Measurements from ENCODE around the gene KMT5C. TPM values are rescaled to one million over a fixed set of nuclear protein-coding genes. Genes with fewer than 3 reads are reported as not detected.

KMT5C gene
- total RNA-seq, 1 donor from 2014 or later = 68.4 TPM

GRCh38 chr19:55382522-55383054, 42.9 kb downstream of the KMT5C start:
- peaks cover 4% of the 10 kb centered on the region for H3K36me3 Mint-ChIP-seq (ENCODE audit: insufficient read depth)
- peak overlapping the region; percentile 76 for H3K4me3 Mint-ChIP-seq (ENCODE audit: low read depth)
- peaks cover 20% of the 10 kb centered on the region for H3K27me3 Mint-ChIP-seq
- H3K4me1 Mint-ChIP-seq (ENCODE audit: low read depth) = peaks cover 18% of the 10 kb centered on the region
- no peak for DNase-seq (ENCODE audit: low spot score, unreplicated experiment)
- TF ChIP-seq CTCF (IDR thresholded peaks at IDR 0.05; ENCODE audit: unreplicated experiment) = no peak
- no peak overlapping the region for H3K27ac Mint-ChIP-seq
- no peaks in the 10 kb centered on the region for H3K9me3 Mint-ChIP-seq (ENCODE audit: low read depth)

GRCh38 chr19:55383279-55384130, 43.8 kb downstream of the KMT5C start:
- peak; percentile 62 for DNase-seq (ENCODE audit: low spot score, unreplicated experiment)
- Mint-ChIP-seq H3K27ac (peak overlapping the region; percentile 93), H3K36me3 (ENCODE audit: insufficient read depth) (peaks cover 5% of the 10 kb centered on the region), H3K9me3 (ENCODE audit: low read depth) (no peaks in the 10 kb centered on the region), H3K27me3 (peaks cover 17% of the 10 kb centered on the region), H3K4me1 (ENCODE audit: low read depth) (peaks cover 23% of the 10 kb centered on the region), H3K4me3 (ENCODE audit: low read depth) (peak overlapping the region; percentile 76)
- peak; percentile 18 for TF ChIP-seq CTCF (IDR thresholded peaks at IDR 0.05; ENCODE audit: unreplicated experiment)

- peaks cover 11% of the 10 kb centered on the region for H3K27me3 Mint-ChIP-seq
- H3K4me3 Mint-ChIP-seq (ENCODE audit: low read depth) = peak within 1 kb of the TSS; percentile 99
- no peaks in the 10 kb centered on the region for H3K9me3 Mint-ChIP-seq (ENCODE audit: low read depth)
- no peak for DNase-seq (ENCODE audit: low spot score, unreplicated experiment)
- TF ChIP-seq CTCF (IDR thresholded peaks at IDR 0.05; ENCODE audit: unreplicated experiment) = peak; percentile 3
- peak within 1 kb of the TSS; percentile 97 for H3K27ac Mint-ChIP-seq
- peaks cover 6% of the 10 kb centered on the region for H3K36me3 Mint-ChIP-seq (ENCODE audit: insufficient read depth)
- H3K4me1 Mint-ChIP-seq (ENCODE audit: low read depth) = peaks cover 24% of the 10 kb centered on the region
These were observed 44.6 kb downstream of the KMT5C start, which contains the start of gene TMEM238 for GRCh38 chr19:55384131-55384919. Gene TMEM238, minus strand, starts transcription at chr19:55384292. Its CDS starts 33 bp downstream, at chr19:55384259.

- peaks cover 26% of the 10 kb centered on the region for H3K4me1 Mint-ChIP-seq (ENCODE audit: low read depth)
- peak overlapping the region; percentile 97 for H3K27ac Mint-ChIP-seq
- peaks cover 8% of the 10 kb centered on the region for H3K27me3 Mint-ChIP-seq
- peak overlapping the region; percentile 99 for H3K4me3 Mint-ChIP-seq (ENCODE audit: low read depth)
- DNase-seq (ENCODE audit: low spot score, unreplicated experiment) = peak; percentile 90
- no peaks in the 10 kb centered on the region for H3K9me3 Mint-ChIP-seq (ENCODE audit: low read depth)
- peaks cover 8% of the 10 kb centered on the region for H3K36me3 Mint-ChIP-seq (ENCODE audit: insufficient read depth)
- TF ChIP-seq CTCF (IDR thresholded peaks at IDR 0.05; ENCODE audit: unreplicated experiment) = no peak
These were observed 45.4 kb downstream of the KMT5C start for GRCh38 chr19:55384920-55385723.

Data from progenitor cell of endocrine pancreas (in vitro differentiated cells).